Activated CD8-positive, alpha-beta memory T cell treated with anti-CD3 and anti-CD28 coated beads, Interleukin-2, amount 50 U/mL, for 48 hours (primary cell): ENCODE data around the gene WIPF3.
"Not testable (repeated sequence)": the region's sequence is repeated elsewhere in the genome, so short reads cannot be mapped to it uniquely, and the experiment has no call there.

Experiments used
- DNase-seq: peaks from one replicate; pipeline ENCODE4 v3.0.0-alpha.2; 2020

The WIPF3 gene

DNA sequence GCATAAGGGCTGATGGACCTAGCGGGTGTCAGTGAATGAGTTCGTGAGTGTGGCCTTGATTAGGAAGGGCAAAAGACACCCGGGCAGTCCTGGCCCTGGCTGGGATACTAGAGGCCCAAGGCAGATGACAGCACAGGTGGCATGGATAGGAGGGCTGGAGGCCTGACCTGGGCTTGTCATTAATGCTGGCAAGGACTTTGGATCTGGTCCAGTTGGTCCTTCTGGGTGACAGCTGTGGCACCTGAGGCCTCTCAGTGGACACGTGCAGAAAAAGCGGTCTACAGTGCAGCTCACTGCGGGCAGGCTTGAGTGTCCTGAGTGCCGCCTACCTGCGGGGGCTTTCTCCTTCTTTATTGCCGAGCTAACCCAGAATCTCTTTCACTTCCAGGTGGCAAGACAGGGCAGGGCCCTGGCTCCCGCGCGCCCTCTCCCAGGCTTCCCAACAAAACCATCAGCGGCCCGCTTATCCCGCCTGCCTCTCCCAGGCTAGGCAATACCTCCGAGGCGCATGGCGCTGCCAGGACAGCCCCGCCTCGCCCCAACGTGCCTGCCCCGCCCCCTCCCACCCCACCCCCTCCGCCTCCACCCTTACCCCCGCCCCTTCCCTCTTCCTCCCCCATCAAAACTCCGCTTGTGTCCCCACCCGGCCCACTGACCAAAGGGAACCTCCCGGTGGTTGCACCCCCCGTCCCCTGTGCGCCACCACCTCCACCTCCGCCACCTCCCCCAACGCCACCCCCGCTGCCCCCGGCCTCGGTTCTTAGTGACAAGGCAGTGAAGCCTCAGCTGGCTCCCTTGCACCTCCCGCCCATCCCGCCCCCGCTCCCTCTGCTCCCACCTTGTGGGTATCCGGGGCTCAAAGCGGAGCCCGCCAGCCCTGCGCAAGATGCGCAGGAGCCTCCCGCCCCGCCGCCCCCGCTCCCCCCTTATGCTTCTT is 77.4 kb downstream of the WIPF3 start:
- DNase-seq: no peak

DNA sequence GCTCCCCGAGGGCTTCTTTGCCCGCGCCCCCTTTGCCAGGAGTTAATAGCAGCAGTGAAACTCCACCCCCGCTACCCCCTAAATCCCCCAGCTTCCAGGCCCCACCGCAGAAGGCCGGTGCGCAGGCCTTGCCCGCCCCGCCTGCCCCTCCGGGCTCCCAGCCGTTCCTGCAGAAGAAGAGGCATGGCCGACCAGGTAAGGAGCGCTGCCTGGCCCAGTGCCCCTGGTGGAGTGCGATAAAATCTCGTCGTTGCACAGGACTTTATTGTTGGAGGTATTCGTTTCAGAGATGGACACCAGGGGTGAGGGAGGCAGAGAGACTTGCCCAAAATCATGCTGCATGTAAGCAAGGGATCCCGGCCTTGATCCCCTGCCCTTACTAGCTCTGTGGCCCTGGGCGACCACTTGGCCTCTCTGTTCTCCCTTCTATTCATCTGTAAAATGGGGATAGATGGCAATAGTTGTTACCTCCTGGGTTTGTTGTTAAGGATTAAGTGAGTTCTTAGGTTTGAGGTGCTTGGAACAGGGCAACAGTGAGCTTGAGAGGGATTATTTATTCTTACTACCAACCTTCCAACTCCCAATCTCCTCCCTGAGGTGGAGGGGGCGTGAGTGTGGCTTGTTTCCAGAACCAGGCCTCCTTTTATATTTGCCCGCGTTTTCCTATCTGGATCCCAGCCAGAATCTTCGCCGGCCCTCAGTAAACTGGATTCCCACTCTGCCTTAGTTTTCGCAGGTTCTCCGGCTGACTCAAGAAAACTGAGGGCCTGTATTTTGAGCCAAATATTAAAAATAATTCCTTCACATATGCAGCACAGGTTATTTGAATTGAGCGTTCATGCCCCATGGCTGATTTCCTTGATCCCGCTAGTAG is 78.3 kb downstream of the WIPF3 start:
- no peak for DNase-seq

GRCh38 chr7:29885626-29886025 is 79.3 kb downstream of the WIPF3 start:
- DNase-seq: no peak

GRCh38 chr7:29886827-29887226 is 80.5 kb downstream of the WIPF3 start:
- DNase-seq: no peak

DNA sequence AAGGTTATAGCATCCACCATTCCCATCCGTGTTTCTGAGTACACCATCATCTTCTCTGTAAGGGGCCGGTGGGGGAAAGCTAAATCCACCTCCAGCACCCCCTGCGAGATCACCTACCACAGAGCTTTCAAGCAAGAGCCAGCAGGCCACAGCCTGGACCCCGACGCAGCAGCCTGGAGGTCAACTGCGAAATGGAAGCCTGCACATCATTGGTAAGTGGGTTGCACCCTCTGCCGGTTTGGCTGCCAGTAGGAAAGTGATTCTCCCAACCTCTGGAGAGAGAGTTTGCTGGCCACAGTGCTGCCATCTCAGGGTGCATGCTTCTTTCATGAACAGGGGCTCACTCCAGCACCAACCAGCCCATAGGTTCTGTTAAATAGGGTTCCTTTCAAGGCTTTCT is 81.7 kb downstream of the WIPF3 start:
- DNase-seq: no peak

DNA sequence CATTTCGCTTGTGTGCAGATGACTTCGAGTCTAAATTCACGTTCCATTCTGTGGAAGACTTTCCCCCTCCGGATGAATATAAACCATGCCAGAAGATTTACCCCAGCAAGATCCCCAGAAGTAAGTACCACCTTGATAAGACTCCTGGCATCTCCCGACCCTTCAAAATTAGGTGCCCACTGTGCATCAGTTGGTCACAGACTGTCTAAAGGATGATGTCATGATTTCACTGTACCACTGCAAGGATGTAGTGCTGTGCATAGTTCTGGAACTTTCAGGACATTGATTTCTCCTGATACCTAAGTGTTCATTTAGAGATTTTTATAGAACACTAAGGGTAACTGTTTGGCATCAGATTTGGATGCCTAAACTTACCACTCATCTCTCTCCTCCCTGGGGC is 83.0 kb downstream of the WIPF3 start:
- DNase-seq: no peak

- DNase-seq: no peak
These were observed 83.9 kb downstream of the WIPF3 start for GRCh38 chr7:29890251-29890650.

GRCh38 chr7:29890786-29891185 is 84.5 kb downstream of the WIPF3 start:
- DNase-seq: not testable (repeated sequence)

- DNase-seq: no peak
These were observed 85.5 kb downstream of the WIPF3 start for GRCh38 chr7:29891766-29892165.

DNA sequence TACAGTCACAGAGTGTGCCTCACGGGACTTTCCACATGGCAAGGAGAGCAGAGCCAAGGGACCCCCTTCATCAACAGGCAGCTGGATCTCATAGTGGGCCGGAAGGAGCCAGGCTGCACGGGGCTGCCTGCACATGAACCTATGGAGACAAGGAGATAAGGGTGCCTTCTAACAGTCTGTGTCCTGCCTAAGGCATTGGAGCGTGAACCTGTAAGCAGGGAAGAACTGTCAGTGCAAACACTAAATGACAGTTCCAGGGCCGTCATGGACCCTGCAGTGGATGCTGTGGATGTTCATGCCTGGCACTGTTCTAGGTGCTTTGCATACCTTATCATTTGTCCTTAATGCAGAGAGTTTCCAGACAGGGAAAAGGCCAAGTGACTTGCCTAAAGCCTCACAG is 85.9 kb downstream of the WIPF3 start:
- no peak for DNase-seq

DNA sequence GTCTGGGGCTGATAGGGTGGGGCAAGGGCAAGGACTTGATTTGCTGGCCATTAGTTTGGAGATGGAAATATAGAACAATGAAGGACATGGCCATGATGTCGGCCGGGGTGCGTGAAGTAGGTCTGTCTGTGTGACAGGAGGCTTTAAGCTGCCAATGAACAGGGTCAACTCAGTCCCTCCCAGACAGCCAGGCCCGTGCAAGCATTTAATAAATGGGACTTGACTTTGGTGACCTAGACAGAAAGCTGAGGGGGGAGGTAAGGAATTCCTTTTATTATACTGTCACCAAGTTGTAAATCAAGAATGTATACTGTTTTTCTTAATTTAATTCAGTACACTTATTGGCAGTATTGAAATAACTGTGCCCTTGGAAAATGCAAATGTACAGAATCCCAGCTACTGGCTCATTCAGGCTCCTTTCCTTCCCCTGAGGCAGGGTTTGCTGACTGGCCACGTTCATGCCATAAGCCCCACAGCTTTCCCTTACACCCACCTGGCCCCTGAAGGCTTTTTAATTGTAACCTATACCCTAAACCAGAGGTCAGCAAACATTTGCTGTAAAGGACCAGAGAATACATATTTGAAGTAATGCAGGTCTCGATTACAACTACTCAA is 87.2 kb downstream of the WIPF3 start:
- DNase-seq: no peak

GRCh38 chr7:29894256-29894655 is 87.9 kb downstream of the WIPF3 start:
- no peak for DNase-seq

- DNase-seq: no peak
These were observed 89.3 kb downstream of the WIPF3 start for GRCh38 chr7:29895559-29895958.

DNA sequence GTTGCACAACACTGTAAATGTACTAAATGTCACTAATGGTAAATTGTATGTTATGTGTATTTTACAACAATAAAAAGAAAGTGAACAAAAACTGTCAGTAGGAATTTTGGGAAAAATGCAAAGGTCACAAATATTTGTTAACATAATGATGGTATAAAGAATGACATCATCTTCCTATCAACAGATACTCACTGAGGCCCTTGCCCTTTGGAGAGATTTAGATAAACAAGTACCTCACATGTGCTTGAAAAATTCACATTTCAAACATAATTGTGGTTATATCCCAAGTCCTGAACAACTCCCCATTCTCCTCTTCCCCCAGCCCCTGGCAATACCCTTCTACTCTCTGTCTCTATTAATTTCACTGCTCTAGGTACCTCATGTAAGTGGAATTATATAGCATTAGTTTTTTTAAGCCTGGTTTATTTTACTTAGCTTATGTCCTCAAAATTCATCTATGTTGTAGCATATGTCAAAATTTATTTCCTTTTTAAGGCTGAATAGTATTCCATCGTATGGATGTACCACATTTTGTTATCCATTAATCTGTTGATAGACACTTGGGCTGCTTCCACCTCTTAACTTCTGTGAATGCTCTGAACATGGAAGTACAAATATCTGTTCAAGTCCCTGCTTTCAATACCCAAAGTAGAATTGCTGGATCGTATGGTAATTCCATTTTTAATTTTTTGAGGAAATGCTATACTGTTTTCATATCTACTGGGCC is 90.5 kb downstream of the WIPF3 start:
- no peak for DNase-seq

GRCh38 chr7:29898301-29898700 is 92.0 kb downstream of the WIPF3 start:
- no peak for DNase-seq

- no peak for DNase-seq
These were observed 94.4 kb downstream of the WIPF3 start for GRCh38 chr7:29900745-29901144.

DNA sequence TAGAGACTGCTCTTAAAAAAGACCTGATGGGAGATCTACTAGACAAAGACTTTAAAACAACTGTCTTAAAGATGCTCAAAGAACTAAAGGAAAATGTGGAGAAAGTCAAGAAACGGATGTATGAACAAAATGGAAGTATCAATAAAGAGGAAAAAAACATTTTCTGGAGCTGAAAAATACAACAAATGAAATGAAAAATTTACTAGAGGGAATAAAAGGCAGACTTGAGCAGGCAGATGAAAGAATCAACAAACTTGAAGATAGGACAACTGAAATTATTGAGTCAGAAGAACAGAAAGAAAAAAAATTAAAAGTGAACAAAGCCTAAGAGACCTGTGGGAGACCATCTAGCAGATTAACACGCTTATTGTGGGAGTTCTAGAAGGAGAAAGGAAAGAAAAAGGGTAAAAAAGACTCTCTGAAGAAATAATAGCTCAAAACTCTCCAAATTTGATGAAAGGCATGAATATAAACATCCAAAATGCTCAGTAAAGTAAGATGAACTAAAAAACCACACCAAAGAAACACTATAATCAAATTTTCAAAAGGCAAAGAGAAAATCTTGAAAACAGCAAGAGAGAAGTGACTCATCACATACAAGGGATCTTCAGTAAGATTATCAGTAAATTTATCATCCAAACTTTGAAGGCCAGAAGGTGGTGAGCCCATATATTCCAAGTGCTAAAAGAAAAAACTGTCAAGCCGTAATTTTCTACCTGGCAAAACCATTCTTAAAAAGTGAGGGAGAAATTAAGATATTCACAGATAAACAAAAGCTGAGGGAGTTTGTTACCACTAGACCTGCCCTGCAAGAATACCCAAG is 100.1 kb downstream of the WIPF3 start:
- no peak for DNase-seq

- DNase-seq: no peak
These were observed 107.9 kb downstream of the WIPF3 start for GRCh38 chr7:29914180-29914579.

- DNase-seq: no peak
These were observed 109.3 kb downstream of the WIPF3 start for GRCh38 chr7:29915481-29916215.

GRCh38 chr7:29917641-29918040 is 111.3 kb downstream of the WIPF3 start:
- DNase-seq: no peak

DNA sequence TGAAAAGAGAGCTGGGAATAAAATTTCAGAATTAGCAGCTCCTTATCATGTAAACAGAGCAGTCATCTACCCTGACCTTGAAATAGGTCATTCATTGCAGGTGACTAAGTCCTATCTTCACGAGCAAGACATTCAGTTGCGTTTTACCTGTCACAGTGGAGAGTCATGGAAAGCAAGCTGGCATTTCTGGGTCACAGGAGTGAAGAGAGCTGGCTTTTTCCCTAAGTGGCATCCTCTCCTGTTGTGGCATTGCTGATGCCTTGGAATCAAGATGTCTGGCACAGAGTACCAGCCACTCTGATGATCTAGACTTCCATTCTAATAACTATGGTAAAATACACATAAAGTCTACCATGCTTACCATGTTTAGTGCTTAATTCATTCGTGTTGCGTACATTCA is 112.5 kb downstream of the WIPF3 start:
- DNase-seq: no peak
